HAP-1 (cell line): Measurements from ENCODE around the gene B3GLCT.

Experiments
- DNase-seq, 2 experiments: peaks; one replicate each; pipeline ENCODE4 v3.0.0-alpha.2; 2016 to 2020; ENCODE audit warnings: low spot score in 2 of 2
- H3K27me3 ChIP-seq: fragments of 250-450 bp; sonication (Bioruptor Pico); 2 replicates; pipeline ENCODE4 v1.5.1; 2020; ENCODE audit warnings: low read depth, mild to moderate bottlenecking, moderate library complexity
- H3K36me3 ChIP-seq: fragments of 250-450 bp; sonication (Bioruptor Pico); replicated peaks from 2 replicates; pipeline ENCODE4 v1.5.1; 2020; ENCODE audit warnings: mild to moderate bottlenecking
- H3K4me1 ChIP-seq: fragments of 250-450 bp; sonication (Bioruptor Pico); 2 replicates; pipeline ENCODE4 v1.5.1; 2020; ENCODE audit warnings: mild to moderate bottlenecking
- H3K4me3 ChIP-seq: fragments of 250-450 bp; sonication (Bioruptor Pico); 2 replicates; pipeline ENCODE4 v1.5.1; 2020; ENCODE audit warnings: mild to moderate bottlenecking, moderate library complexity
- H3K9me3 ChIP-seq: fragments of 250-450 bp; sonication (Bioruptor Pico); 2 replicates; pipeline ENCODE4 v1.5.1; 2020; ENCODE audit warnings: mild to moderate bottlenecking, moderate library complexity
- in situ Hi-C: fragments of 300-500 bp; cut with MboI; formaldehyde crosslinking; loops from 3 replicates; pipeline ENCODE4 v1.14.3; 2020; ENCODE audit warnings: low sequenced_read_pairs, inconsistent platforms, mixed read lengths

Gene B3GLCT

DNA sequence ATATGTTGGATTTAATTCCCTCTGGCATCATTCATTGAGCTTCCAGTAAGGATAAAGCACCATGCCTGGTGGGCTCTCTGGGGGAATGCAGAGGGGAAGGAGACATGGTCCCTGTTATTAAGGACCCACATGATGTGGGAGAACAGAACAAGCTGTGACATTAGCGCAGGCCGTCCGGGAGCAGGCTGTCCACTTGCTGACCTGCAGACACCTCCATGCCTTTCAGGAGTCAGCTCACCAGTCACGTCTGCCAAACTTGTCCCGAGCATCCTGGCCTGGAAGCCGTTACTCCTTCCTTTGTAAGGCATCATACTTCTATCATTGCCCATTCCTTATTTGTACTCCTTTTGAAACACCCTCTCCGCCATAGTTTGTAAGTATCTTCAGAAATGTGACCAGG lies 23.4 kb downstream of the B3GLCT start:
- Histone ChIP-seq H3K4me1 (no peaks in the 10 kb centered on the region), H3K4me3 (no peak overlapping the region), H3K36me3 (no peaks in the 10 kb centered on the region), H3K27me3 (no peaks in the 10 kb centered on the region), H3K9me3 (no peaks in the 10 kb centered on the region)
- in situ Hi-C loops = no loop called here
- no peak for DNase-seq

- Histone ChIP-seq H3K4me3 (no peak overlapping the region), H3K9me3 (no peaks in the 10 kb centered on the region), H3K27me3 (no peaks in the 10 kb centered on the region), H3K4me1 (no peaks in the 10 kb centered on the region), H3K36me3 (no peaks in the 10 kb centered on the region)
- DNase-seq = no peak
- in situ Hi-C loops = no loop called here
Measured at GRCh38 chr13:31223640-31224039, 23.9 kb downstream of the B3GLCT start.

DNA sequence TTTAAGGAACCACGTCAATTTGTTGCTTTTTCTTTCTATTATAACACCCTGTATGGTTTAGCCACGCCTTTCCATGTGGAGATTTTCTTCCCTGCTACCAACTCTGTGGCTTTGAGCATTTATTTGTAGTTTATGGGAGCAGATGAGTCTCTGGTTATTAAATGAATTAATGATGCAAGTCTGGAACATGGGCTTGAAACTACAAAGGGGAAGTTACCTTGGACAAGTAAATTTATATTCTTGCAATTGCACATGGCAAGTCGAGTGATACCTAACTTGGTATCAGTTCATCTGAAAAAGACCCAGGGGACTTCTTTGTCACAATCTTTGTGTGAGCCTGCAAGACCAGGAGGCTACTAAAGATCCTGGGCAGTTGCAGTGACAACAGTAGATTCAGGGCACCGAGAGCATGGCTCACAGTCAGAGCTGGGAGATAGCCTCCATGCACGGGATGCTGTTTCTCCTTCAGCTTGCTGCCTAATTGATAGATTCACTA lies 24.4 kb downstream of the B3GLCT start:
- Histone ChIP-seq H3K27me3 (no peaks in the 10 kb centered on the region), H3K4me1 (no peaks in the 10 kb centered on the region), H3K9me3 (no peaks in the 10 kb centered on the region), H3K4me3 (no peak overlapping the region), H3K36me3 (no peaks in the 10 kb centered on the region)
- DNase-seq = no peak
- in situ Hi-C loops = no loop called here

DNA sequence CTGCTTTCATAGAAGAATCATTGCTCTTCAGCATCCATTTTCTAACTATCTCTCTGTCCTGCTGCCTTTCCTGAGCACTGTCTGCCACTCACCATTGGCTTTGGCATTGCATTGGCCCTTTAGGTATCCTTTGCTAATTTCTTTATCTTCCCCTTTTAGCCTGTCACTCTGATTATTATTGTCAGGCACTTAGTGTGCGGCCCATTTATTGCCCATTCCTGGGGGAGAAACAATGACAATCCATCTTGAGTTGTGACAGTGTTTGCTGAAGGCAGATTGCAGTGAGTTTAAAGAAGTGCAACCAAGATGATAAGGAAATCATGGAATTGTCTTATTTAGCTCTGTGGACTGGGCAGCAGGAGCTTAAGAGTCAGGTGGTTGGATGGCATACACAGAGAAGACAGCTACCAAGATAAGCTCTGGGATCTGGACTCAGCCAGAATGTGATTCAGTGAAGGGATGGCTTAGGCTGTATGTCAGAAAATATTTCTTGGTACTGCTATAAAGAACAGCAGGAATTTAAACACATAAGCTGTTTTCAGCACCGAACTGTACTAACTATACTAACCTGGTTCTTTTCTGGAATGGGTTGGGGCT lies 25.3 kb downstream of the B3GLCT start:
- no peaks in the 10 kb centered on the region for H3K36me3 ChIP-seq
- H3K9me3 ChIP-seq = no peaks in the 10 kb centered on the region
- no peak for DNase-seq
- no peaks in the 10 kb centered on the region for H3K27me3 ChIP-seq
- H3K4me1 ChIP-seq = no peaks in the 10 kb centered on the region
- H3K4me3 ChIP-seq = no peak overlapping the region
- in situ Hi-C loops = loop anchor here (25.0 kb wide), 1 partner anchor 512 kb away; the partner anchor contains the start of gene RXFP2

DNA sequence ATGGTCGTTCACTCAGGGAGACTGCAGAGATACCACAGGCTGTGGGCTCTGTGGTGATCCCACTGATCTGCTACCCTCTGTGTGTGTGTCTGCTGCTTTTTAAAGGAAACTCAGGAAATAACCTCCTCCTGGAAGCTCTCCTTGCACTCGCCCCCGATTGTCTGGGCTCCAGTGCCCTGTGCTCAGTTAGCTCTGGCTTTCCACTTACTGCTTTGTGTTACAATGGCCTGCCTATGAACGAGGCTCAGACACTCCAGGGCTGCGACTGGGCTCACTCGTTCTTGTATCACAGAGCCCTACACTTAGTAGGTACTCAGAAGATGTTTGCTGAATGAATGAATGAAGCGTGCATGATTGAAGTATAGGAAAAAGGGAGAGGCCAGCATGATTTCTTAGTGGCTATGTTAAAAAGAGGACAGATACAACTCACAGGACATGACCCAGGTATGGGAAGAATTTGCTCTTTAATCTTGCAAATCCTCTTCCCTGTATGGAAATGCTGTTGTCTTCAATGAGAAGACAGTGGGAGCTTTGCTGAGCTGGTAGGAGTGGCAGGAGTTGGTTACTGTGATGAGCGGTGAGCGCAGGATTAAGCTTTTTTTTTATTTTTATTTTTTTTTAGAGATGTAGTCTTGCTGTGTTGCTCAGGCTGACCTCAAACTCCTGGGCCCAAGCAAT lies 26.4 kb downstream of the B3GLCT start:
- Histone ChIP-seq H3K36me3 (no peaks in the 10 kb centered on the region), H3K9me3 (no peaks in the 10 kb centered on the region), H3K4me1 (no peaks in the 10 kb centered on the region), H3K27me3 (no peaks in the 10 kb centered on the region), H3K4me3 (no peak overlapping the region)
- no peak for DNase-seq
- in situ Hi-C loops = loop anchor here (25.0 kb wide), 1 partner anchor 511 kb away; the partner anchor contains the start of gene RXFP2

DNA sequence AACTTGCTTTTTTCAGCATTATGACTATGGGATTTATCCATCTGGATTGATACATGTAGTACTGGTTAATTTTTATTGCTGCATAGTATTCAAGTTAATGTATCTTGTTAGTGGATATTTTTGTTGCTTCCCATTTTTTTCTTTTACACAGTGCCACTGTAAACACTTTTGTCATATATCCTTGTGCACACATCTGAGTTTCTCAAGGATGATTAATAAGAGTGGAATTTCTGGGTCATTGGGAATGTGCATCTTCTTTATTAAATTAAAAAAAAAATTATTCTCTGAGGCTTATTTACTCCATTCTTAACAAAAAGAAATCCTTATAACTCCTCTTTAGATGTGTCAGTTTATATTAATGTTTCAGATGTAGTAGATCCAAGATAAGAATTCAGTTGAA lies 27.3 kb downstream of the B3GLCT start:
- no peaks in the 10 kb centered on the region for H3K4me1 ChIP-seq
- no peaks in the 10 kb centered on the region for H3K9me3 ChIP-seq
- H3K4me3 ChIP-seq = no peak overlapping the region
- no peak for DNase-seq
- no peaks in the 10 kb centered on the region for H3K27me3 ChIP-seq
- in situ Hi-C loops = loop anchor here (25.0 kb wide), 1 partner anchor 510 kb away; the partner anchor contains the start of gene RXFP2
- no peaks in the 10 kb centered on the region for H3K36me3 ChIP-seq

DNA sequence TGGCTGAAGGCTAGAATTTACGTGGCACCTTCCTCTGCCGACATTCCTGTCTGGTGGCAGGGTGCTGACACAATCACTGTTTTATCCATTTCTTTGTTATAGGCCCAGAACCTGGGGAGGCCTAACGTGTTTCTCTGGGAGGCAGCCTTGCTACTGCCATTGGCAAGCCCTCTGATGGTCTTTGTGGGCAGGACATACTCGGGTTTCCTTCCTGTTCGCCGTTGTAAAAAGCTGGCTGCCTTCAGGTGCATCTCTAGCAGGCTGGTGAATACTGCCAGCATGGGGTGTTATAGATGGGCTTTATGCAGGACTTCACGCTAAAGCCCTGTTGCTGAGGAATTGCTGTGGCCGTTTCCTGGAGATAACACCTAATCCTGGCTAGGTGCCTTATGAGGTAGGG lies 28.1 kb downstream of the B3GLCT start:
- no peak overlapping the region for H3K4me3 ChIP-seq
- H3K4me1 ChIP-seq = no peaks in the 10 kb centered on the region
- in situ Hi-C loops = loop anchor here (25.0 kb wide), 1 partner anchor 509 kb away; the partner anchor contains the start of gene RXFP2
- H3K36me3 ChIP-seq = no peaks in the 10 kb centered on the region
- H3K27me3 ChIP-seq = no peaks in the 10 kb centered on the region
- no peaks in the 10 kb centered on the region for H3K9me3 ChIP-seq
- no peak for DNase-seq

GRCh38 chr13:31234729-31235128 lies 35.0 kb downstream of the B3GLCT start:
- Histone ChIP-seq H3K4me1 (no peaks in the 10 kb centered on the region), H3K36me3 (no peaks in the 10 kb centered on the region), H3K9me3 (no peaks in the 10 kb centered on the region), H3K27me3 (no peaks in the 10 kb centered on the region), H3K4me3 (no peak overlapping the region)
- in situ Hi-C loops = loop anchor here (5.0 to 25.0 kb wide), 2 partner anchors 188 to 503 kb away; partner anchors contain the start of gene RXFP2
- DNase-seq = no peak

GRCh38 chr13:31236211-31236786 lies 36.5 kb downstream of the B3GLCT start:
- peak; percentile 30 to 48 for DNase-seq
- Histone ChIP-seq H3K36me3 (no peaks in the 10 kb centered on the region), H3K9me3 (no peaks in the 10 kb centered on the region), H3K27me3 (no peaks in the 10 kb centered on the region), H3K4me1 (no peaks in the 10 kb centered on the region), H3K4me3 (no peak overlapping the region)
- in situ Hi-C loops = loop anchor here (25.0 kb wide), 1 partner anchor 501 kb away; the partner anchor contains the start of gene RXFP2

DNA sequence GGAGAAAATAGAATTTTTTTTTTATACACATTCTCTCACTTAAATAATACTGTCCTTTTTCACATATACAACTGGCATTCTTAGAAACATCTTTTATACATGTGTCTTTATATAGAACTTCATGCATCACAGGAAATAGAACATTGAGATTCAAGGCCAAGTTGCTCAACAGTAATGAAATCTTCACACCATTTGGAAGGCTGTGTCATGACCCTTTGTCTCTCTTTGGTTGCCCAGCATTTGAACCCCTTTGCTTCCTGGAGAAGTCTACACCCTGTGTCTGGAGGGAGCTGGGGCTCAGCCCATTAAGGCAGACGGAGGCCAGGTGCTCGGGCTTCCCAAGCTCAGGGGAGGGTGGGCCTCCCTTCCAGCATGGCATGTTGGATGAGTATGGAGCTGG lies 41.1 kb downstream of the B3GLCT start:
- H3K4me1 ChIP-seq = no peaks in the 10 kb centered on the region
- in situ Hi-C loops = loop anchor here (25.0 kb wide), 1 partner anchor 496 kb away; the partner anchor contains the start of gene RXFP2
- DNase-seq = no peak

GRCh38 chr13:31242367-31242766 lies 42.6 kb downstream of the B3GLCT start:
- in situ Hi-C loops = loop anchor here (25.0 kb wide), 1 partner anchor 495 kb away; the partner anchor contains the start of gene RXFP2

More for the DNA sequence above, 41.1 kb downstream of the B3GLCT start:
- no peaks in the 10 kb centered on the region for H3K36me3 ChIP-seq
- no peaks in the 10 kb centered on the region for H3K9me3 ChIP-seq
- H3K4me3 ChIP-seq = no peak overlapping the region
- no peaks in the 10 kb centered on the region for H3K27me3 ChIP-seq

GRCh38 chr13:31242916-31243315 lies 43.1 kb downstream of the B3GLCT start:
- no peaks in the 10 kb centered on the region for H3K36me3 ChIP-seq
- in situ Hi-C loops = loop anchor here (25.0 kb wide), 1 partner anchor 494 kb away; the partner anchor contains the start of gene RXFP2

More at GRCh38 chr13:31242367-31242766, 42.6 kb downstream of the B3GLCT start:
- Histone ChIP-seq H3K4me1 (no peaks in the 10 kb centered on the region), H3K36me3 (no peaks in the 10 kb centered on the region), H3K9me3 (no peaks in the 10 kb centered on the region), H3K4me3 (no peak overlapping the region), H3K27me3 (no peaks in the 10 kb centered on the region)
- no peak for DNase-seq

GRCh38 chr13:31245598-31246373 lies 46.0 kb downstream of the B3GLCT start:
- H3K36me3 ChIP-seq = no peaks in the 10 kb centered on the region
- DNase-seq = no peak
- in situ Hi-C loops = loop anchor here (25.0 kb wide), 1 partner anchor 492 kb away; the partner anchor contains the start of gene RXFP2
- no peaks in the 10 kb centered on the region for H3K9me3 ChIP-seq
- H3K27me3 ChIP-seq = no peaks in the 10 kb centered on the region
- H3K4me1 ChIP-seq = no peaks in the 10 kb centered on the region
- H3K4me3 ChIP-seq = no peak overlapping the region

More at GRCh38 chr13:31242916-31243315, 43.1 kb downstream of the B3GLCT start:
- no peaks in the 10 kb centered on the region for H3K4me1 ChIP-seq
- H3K9me3 ChIP-seq = no peaks in the 10 kb centered on the region
- no peak overlapping the region for H3K4me3 ChIP-seq
- H3K27me3 ChIP-seq = no peaks in the 10 kb centered on the region
- DNase-seq = no peak
